ENCODE data around the gene STRN.
"Not testable (repeated sequence)": the region's sequence is repeated elsewhere in the genome, so short reads cannot be mapped to it uniquely, and the experiment has no call there.

STRN gene

DNA sequence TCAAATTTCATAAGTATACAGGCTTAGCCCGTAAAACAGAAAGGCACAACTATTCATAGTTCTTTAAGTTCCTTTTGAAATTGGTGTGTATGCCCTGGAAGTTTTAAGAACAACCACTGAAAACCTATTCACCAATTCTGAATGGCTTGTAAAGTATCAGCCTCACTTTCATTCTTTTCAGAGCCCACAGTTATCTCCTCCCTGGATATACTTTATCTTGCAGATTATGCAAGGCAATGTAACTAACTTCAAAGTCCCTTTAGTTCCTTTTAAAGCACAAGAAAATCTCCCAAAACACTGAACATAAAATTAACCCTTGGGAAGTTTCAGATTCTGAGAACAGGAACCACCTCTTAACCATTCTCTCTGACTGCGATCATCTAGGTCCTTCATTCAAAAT is 1.1 kb downstream of the STRN start:
- peak overlapping the region; percentile 79 for H3K27ac ChIP-seq
- no peak for DNase-seq (ENCODE audit: low read depth, low spot score)

DNA sequence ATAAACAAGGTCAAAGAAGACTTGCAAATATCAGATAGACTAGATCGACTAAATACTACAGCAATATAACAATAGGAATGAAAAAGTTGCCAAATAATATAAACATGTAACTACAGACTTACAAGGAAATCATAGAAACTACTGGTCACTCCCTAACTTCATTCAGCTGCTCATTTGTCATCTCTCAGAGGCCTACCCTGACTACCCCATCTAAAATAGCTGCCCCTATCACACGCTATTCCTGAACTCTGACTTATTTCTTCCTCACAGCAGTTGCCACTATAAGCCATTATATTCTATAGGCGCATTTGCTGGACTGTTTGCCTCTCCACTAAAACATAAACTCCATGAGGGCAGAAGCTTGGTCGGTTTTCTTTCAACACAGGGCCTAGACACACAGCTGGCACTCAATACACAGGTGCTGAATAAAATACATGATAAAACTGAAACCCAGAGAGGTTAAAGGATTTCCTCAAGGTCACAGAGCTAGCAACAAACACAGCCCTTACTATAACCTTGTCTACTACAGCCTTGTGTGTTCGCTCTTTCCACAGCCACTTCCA is 1.8 kb downstream of the STRN start:
- DNase-seq (ENCODE audit: low read depth, low spot score), result no peak
- peak overlapping the region; percentile 79 for H3K27ac ChIP-seq

DNA sequence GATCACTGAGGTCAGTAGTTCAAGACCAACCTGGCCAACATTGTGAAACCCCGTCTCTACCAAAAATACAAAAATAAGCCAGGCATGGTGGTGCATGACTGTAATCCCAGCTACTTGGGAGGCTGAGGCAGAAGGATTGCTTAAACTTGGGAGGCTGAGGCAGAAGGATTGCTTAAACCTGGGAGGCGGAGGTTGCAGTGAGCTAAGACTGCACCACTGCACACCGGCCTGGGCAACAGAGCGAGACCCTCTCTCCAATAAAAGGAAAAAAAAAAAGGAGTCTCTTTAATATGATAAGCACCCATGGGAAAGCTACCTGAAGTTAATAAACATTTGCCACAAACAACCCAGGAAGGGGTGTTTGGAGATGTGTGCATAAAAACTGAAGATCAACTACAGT is 2.6 kb downstream of the STRN start:
- H3K27ac ChIP-seq, result peak overlapping the region; percentile 79
- no peak for DNase-seq (ENCODE audit: low read depth, low spot score)

DNA sequence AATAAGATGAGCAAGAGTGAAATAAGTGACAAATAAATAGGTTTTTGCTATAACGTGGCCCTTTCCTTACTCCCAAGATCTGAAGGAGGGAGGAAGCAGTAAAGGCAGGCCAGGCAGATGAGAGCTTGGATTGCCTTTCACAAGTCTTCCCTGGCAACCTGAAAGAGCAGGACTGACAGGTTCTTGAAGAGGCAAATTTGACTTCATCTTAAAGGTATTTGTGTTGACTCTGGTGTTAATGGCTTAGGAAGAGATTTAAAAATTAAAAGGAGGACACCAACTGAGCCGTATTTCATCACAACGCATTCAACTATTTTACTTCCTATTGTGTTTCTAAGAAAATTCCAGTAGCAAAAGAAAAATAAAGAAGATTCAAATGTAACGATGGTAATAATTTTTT is 3.2 kb downstream of the STRN start:
- peak overlapping the region; percentile 79 for H3K27ac ChIP-seq
- peak; percentile 53 for DNase-seq (ENCODE audit: low read depth, low spot score)

DNA sequence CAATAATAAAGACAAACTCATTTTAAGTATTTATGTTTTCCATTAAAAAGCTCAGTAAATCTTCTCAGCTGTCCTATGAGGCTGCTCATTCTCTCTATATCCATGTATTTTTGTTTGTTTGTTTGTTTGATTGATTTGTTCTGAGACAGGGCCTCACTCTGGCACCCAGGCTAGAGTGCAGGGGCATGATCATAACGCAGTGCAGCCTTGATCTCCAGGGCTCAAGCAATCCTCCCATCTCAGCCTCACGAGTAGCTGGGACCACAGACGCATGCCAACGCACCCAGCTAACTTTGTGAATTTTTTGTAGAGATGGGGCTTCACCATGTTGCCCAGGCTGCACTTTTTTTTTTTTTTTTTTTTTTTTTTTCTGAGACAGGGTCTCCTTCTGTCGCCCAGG is 5.6 kb downstream of the STRN start:
- no peak for DNase-seq (ENCODE audit: low read depth, low spot score)
- H3K27ac ChIP-seq, result no peak overlapping the region

DNA sequence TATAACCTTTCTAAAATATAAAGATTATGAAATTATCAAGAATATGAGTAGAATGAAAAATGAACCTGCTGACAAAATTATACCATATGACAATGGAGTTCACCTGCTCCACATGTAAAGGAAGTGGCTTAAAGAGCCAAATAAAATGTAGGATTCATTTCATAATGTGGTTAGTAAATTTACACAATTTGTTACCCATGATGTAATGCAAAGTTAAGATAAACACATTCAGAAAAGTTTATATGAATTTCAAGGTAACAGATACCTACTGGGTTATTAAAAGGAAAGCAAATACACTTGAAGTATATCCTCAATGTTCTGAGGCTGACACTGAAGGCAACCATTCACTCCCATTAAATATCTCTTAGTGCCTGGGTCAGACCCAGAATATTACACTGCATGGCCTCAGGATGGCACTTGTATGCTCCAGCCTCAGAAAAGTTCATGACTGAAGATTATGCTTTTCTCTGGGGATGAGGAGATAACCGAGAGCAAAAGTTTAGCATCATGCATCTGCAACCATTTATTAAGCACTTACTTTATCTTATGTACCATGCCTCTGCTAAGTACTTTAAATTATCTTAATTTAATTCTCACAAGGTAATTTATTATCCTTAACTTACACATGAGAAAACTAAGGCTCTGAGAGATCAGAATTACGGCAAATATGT is 6.2 kb downstream of the STRN start:
- no peak overlapping the region for H3K27ac ChIP-seq

DNA sequence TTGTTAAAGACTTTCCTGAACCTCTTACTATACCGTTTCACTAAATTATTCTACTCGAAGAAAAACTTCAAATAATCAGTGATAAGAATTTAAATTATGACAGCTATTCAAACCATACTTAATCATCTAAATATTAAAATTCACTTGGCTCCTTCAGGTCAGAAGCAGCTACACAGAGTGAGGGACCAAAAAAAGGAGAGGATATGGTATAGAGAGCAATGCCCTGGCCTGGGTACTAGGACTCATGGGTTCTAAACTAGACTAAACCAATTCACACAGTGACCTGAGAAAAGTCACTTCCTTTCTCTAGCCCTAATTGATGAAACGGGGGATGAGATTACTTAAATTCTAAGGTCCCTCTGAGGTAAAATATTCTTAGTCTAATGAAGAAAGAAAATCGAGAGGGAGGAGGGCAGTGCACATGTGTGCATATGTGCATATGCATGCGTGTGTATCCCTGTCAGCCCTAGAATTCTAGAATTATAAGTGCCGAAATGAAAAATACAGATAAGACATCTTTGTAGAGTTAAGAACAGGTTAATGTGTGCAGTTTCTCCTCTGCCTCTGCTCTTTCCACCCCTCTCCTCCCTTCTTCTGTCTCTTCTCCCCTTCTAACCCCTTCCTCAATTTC is 11.2 kb downstream of the STRN start:
- peak overlapping the region; percentile 94 for H3K27ac ChIP-seq
- no peak for DNase-seq (ENCODE audit: low read depth, low spot score)

More for the DNA sequence above, 6.2 kb downstream of the STRN start:
- DNase-seq (ENCODE audit: low read depth, low spot score), result no peak

DNA sequence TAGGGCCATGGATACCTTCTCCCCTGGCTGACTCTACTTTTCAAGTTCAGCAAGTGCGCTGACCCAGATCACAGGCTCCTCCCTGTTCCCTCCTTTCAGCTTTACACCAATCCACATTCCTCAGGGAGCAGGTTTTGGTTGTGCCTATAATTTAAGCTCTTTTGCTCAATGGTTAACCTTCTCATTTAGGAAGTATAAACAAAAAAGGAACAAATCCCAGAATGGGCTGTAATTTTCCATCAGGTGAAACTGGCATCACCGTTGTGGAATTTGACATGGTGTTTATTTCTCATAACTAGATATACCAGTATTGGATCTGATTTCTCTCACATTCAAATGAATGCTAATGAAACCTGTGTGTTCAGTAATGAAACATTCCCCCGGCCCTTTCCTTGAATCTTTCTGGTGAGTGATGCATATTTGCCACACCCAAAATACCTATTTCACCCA is 13.6 kb downstream of the STRN start:
- peak; percentile 66 for DNase-seq (ENCODE audit: low read depth, low spot score)
- peak overlapping the region; percentile 94 for H3K27ac ChIP-seq

DNA sequence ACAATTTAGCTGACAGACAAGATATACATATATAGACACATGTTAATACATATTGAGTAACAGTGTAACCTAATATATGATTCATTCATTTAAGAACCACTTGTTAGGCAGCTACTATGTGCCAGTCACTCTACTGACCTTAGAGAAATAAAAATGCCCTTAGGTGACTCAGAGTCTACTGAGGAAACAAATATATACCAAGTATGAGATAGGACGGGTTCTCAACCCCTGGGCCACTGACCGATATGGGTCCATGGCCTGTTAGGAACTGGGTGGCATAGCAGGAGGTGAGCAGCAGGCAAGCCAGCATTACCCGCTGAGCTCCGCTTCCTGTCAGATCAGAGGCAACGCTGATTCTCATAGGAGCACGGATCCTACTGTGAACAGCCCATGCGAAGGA is 14.8 kb downstream of the STRN start:
- peak; percentile 78 for DNase-seq (ENCODE audit: low read depth, low spot score)

DNA sequence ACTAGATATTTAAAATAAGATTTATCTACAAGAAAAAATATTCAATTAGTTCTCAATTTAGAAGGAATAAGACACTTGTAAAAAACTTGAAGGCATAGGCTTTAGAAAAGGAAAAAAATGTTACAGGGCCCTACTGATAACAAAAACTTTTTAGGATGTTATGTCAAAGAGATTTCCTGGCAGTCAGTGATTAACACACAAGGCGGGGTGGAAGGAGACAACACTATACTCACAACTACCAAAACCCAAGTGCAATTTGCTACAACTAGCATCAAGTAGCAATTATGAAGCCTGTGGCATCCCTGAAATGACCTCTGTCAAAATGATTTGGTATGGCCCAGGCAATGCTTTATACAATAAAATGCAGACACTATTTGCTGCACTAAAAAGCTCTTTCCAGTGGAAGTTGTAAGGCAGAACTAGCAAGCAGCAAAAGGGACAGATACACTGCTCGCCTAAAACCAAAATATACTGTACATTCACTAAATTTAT is 15.3 kb downstream of the STRN start:
- H3K27ac ChIP-seq, result peak overlapping the region; percentile 94
- no peak for DNase-seq (ENCODE audit: low read depth, low spot score)

More for the DNA sequence above, 14.8 kb downstream of the STRN start:
- peak overlapping the region; percentile 94 for H3K27ac ChIP-seq

DNA sequence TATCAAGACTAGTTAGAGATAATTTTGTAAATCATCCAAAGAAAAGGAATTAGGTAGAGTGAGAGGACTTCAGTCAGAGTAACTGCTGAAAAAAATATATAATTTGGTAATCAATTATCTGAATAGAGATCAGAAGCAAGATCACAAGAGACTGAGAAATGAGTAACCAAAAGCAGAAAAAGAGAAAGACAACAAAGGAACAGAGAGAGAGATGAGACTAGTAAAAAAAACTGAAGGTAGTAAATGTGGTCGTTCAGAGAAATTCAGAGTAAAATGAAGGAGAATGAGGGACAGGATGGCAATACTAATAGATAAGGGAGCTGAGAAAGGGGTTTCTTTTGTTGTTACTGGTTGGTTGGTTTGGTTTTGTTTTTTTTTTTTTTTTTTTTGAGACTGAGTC is 16.5 kb downstream of the STRN start:
- DNase-seq (ENCODE audit: low read depth, low spot score), result no peak
- H3K27ac ChIP-seq, result no peak overlapping the region

DNA sequence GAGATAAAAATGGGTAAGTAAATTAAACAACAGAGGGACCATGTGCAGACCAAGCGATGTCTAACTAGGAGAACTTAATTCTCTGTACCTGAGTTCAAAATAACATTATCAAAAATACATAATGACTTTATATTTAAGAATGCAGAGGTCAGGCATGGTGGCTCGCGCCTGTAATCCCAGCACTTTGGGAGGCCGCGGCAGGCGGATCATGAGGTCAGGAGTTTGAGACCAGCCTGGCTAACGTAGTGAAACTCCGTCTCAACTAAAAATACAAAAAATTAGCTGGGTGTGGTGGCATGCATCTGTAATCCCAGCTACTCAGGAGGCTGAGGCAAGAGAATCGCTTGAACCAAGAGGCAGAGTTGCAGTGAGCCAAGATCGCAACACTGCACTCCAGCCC is 21.1 kb downstream of the STRN start:
- H3K27ac ChIP-seq; DNase-seq (ENCODE audit: low read depth, low spot score): not testable (repeated sequence)

DNA sequence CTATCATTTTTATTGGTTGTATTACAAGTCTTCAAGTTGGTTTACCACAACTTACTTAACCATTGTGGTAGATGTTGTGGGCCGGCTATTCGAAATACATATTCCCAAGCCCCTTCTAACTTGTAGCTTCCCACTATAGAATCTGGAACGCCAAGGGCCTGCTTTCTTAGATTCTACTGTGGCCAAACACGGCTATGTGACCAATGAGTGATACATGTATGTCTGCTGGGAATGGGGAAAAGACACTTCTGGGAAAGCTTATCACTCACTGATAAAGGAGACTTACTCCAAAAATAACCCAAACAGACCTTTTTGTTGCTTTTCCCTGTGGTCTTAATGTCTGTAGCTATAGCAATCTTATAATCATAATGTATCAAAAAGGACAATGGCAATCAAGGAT is 24.5 kb downstream of the STRN start:
- DNase-seq (ENCODE audit: low read depth, low spot score), result no peak
- no peak overlapping the region for H3K27ac ChIP-seq

DNA sequence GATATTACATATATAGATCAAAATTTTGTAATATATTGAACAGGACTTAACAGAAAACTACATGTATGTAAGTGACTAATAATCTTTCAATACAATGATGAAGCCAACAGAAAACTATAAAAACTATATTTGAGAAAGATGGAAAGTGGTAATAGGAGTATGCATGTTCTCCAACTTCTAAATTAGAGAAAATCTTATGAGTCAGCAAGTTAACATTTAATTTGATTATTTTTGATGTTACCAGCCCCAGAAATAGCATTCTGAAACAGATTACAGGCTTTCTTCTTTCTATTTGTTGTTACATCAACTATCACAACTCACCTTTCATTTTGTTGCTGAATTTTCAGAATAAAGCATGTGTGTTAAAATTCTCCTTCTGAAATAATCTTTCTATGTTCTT is 29.8 kb downstream of the STRN start:
- DNase-seq (ENCODE audit: low read depth, low spot score); H3K27ac ChIP-seq: not testable (repeated sequence)

DNA sequence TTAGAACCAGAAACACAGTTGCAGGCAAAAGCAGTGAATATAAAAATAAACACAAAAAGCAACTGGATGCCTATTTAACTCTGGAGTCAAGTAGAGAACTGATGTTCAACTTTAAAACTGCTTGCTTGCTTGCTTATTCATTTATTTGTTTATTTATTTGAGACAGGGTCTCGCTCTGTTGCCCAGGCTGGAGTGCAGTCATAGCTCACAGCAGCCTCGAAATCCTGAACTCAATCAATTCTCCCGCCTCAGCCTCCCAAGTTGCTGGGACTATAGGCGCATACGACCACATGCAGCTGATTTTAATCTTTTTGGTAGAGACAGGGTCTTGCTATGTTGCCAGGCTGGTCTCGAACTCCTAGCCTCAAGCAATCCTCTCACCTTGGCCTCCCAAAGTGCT is 34.6 kb downstream of the STRN start:
- not testable (repeated sequence) for DNase-seq (ENCODE audit: low read depth, low spot score)
- peak overlapping the region; percentile 87 for H3K27ac ChIP-seq

DNA sequence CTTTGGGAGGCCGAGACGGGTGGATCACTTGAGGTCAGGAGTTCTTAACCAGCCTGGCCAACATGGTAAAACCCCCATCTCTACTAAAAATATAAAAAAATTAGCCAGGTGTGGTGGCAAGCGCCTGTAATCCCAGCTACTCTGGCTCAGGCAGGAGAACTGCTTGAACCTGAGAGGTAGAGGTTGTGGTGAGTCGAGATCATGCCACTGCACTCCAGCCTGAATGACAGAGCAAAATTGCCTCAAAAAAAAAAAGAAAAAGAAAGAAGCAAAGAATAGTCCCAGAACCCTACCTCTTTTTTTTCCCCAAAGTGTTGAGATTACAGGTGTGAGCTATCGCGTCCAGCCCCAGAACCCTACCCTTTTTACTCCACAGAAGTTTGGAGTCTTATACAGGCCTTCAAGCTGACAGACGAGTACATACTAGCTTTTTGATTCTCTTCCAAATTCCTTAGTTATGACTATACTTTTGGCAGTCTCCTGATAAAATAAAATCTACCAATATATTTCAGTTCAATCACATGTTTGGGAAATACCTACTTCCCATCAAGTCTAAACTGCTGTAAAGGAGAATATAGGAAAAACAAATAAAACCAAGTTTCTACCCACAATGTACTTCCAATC is 35.4 kb downstream of the STRN start:
- peak; percentile 39 for DNase-seq (ENCODE audit: low read depth, low spot score)
- H3K27ac ChIP-seq, result peak overlapping the region; percentile 87

DNA sequence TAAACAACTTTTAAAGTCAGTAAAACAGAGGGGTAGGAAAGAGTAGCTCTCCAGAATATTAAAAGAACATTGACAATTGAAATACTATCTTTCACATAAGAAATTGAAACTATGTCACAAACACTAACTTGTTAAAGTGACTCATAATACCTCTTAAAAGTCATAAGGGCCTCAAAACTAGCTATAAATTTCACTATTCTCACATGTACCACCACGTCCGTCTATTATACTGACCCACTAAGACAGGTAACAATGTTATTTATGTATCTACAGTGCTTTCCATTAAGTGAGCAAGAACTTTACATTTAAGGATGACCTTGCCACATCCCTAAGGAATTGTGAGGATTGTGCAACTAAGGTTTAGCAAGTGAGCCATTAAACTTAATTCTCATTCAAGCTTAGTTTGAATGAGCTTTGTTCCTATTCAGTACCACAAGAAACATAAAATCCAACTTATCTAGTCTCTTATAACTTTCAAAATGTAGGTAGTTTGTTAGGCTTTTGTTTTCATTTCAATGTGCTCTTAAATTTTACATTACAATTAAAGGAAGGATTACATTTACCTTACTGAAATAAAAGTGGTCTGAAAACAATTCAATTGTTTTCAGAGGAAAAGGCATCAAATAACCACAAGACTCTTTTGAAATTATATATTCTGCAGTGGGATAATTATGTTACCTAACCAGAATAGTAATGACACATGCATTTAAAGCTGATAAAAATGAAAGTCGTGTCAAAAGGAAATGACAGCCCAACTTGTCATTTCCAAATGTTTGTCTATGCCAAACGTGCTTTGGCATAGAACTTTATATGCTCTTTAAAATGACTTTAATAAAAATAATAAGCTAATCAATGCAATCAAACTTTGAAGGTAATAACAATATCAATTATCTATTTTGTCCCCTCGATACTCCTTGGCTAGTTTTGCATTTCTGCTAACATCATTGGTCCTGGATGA is 39.9 kb downstream of the STRN start:
- H3K27ac ChIP-seq, result peak overlapping the region; percentile 22
- DNase-seq (ENCODE audit: low read depth, low spot score), result not testable (repeated sequence)

DNA sequence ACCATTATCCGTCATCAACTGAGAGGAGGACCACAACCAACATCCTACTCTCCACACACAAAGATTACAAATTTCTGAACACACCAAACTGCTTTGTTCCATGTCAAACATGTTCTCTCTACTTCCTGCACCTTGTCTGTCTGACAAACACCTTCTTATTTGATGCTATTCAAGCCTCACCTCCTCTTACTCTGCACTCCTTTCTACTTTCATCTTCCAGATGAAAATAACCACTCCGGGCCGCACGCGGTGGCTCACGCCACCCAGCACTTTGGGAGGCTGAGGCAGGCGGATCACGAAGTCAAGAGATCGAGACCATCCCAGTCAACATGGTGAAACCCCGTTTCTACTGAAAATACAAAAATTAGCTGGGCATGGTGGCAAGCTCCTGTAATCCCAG is 43.7 kb downstream of the STRN start:
- DNase-seq (ENCODE audit: low read depth, low spot score); H3K27ac ChIP-seq: not testable (repeated sequence)

DNA sequence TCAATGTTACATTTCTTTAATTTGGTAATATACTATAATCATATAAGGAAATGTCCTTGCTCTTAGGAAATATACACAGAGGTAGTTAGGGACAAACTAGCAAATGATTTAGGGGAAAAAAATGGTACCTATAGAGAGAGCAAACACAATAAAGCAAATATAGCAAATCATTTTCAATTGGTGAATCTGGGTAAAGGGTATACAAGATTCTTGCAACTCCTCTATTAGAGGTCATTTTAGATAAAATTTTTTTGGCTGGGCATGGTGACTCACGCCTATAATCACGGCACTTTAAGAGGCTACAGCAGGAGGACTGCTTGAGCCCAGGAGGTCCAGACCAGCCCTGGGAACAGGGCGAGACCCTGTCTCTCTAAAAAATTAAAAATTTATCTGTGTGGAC is 44.4 kb downstream of the STRN start:
- no peak overlapping the region for H3K27ac ChIP-seq
- DNase-seq (ENCODE audit: low read depth, low spot score), result no peak
